ENCODE results near the gene NWD2.

NWD2 gene

DNA sequence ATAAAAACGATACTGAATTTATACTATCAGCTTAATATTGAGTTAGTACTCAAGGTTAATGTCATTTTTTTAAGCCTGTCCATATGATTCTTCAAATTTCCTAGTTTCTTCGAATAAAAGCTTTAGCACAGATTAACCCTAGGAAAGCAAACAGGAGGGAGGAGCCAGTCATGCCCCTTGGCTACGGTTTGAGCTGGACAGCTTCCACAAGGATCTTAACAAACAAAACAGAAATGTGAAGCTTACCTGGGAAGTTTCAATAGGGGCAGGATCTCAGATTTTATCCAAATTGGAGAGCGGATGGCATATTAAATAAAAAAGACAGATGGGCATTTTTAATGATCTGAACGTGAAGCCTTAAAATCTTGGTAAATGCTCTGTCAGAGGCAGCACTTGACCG is 2.3 kb downstream of the NWD2 start:
- no peak for TF ChIP-seq EZH2phosphoT487 (IDR thresholded peaks at IDR 0.05; ENCODE audit: borderline replicate concordance)
- TF ChIP-seq, protein P1, sequence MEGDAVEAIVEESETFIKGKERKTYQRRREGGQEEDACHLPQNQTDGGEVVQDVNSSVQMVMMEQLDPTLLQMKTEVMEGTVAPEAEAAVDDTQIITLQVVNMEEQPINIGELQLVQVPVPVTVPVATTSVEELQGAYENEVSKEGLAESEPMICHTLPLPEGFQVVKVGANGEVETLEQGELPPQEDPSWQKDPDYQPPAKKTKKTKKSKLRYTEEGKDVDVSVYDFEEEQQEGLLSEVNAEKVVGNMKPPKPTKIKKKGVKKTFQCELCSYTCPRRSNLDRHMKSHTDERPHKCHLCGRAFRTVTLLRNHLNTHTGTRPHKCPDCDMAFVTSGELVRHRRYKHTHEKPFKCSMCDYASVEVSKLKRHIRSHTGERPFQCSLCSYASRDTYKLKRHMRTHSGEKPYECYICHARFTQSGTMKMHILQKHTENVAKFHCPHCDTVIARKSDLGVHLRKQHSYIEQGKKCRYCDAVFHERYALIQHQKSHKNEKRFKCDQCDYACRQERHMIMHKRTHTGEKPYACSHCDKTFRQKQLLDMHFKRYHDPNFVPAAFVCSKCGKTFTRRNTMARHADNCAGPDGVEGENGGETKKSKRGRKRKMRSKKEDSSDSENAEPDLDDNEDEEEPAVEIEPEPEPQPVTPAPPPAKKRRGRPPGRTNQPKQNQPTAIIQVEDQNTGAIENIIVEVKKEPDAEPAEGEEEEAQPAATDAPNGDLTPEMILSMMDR (conservative IDR thresholded peaks at IDR 0.05; ENCODE audit: low read length): no peak
- Histone ChIP-seq H3K27me3 (ENCODE audit: insufficient read depth, low read length, poor library complexity, severe bottlenecking) (no peaks in the 10 kb centered on the region), H2AFZ (ENCODE audit: low read length) (no peak overlapping the region), H3K36me3 (ENCODE audit: insufficient read depth, low read length) (no peaks in the 10 kb centered on the region), H3F3A (ENCODE audit: low read depth) (no peaks in the 10 kb centered on the region), H4K20me1 (ENCODE audit: insufficient read depth, low read length, poor library complexity, severe bottlenecking) (no peaks in the 10 kb centered on the region), H3K79me2 (ENCODE audit: insufficient read depth, low read length) (no peaks in the 10 kb centered on the region), H3K4me1 (ENCODE audit: insufficient read depth, low read length, poor library complexity, severe bottlenecking) (no peaks in the 10 kb centered on the region), H3K9me3 (ENCODE audit: insufficient read depth, low read depth, low read length) (no peaks in the 10 kb centered on the region), H3K9ac (ENCODE audit: low read depth, low read length, poor library complexity, severe bottlenecking) (no peak overlapping the region), H3K4me2 (ENCODE audit: low read depth, low read length, poor library complexity, severe bottlenecking) (no peak overlapping the region), H3K4me3 (ENCODE audit: low read length, poor library complexity, severe bottlenecking) (no peak overlapping the region), H3K9me2 (replicated peaks; ENCODE audit: low read depth, low read length) (no peaks in the 10 kb centered on the region)

- Histone ChIP-seq H3K27me3 (ENCODE audit: insufficient read depth, low read length, poor library complexity, severe bottlenecking) (no peaks in the 10 kb centered on the region), H3K9me2 (replicated peaks; ENCODE audit: low read depth, low read length) (no peaks in the 10 kb centered on the region), H3K4me2 (ENCODE audit: low read depth, low read length, poor library complexity, severe bottlenecking) (no peak overlapping the region), H3K4me1 (ENCODE audit: insufficient read depth, low read length, poor library complexity, severe bottlenecking) (no peaks in the 10 kb centered on the region), H3K79me2 (ENCODE audit: insufficient read depth, low read length) (no peaks in the 10 kb centered on the region), H3K4me3 (ENCODE audit: low read length, poor library complexity, severe bottlenecking) (no peak overlapping the region), H4K20me1 (ENCODE audit: insufficient read depth, low read length, poor library complexity, severe bottlenecking) (no peaks in the 10 kb centered on the region), H3K36me3 (ENCODE audit: insufficient read depth, low read length) (no peaks in the 10 kb centered on the region), H3K9ac (ENCODE audit: low read depth, low read length, poor library complexity, severe bottlenecking) (no peak overlapping the region), H2AFZ (ENCODE audit: low read length) (no peak overlapping the region), H3K9me3 (ENCODE audit: insufficient read depth, low read depth, low read length) (no peaks in the 10 kb centered on the region), H3F3A (ENCODE audit: low read depth) (no peaks in the 10 kb centered on the region)
- TF ChIP-seq, protein P1 (conservative IDR thresholded peaks at IDR 0.05; ENCODE audit: low read length): no peak
- no peak for TF ChIP-seq EZH2phosphoT487 (IDR thresholded peaks at IDR 0.05; ENCODE audit: borderline replicate concordance)
Observed at GRCh38 chr4:37258221-37258620, 13.7 kb downstream of the NWD2 start.

DNA sequence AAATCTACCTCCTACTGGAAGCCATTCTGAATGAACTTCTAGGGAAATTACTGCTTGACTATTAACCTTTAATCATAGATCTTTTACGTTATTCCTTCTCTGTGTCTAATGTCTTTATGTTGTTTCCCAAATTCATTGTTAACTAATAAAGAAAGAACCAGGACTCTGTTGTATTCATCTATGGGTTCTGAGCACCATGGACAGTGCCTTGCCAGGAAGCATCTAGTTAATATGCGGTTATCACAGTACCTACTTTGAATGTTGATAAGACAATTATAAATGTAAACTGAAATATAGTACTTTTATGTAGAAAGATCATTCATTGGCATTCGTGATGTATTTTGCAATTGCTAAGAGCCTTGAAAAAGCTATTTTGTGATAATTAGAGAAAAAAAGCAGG is 23.8 kb downstream of the NWD2 start:
- Histone ChIP-seq H3K4me3 (ENCODE audit: low read length, poor library complexity, severe bottlenecking) (no peak overlapping the region), H3K27me3 (ENCODE audit: insufficient read depth, low read length, poor library complexity, severe bottlenecking) (no peaks in the 10 kb centered on the region), H4K20me1 (ENCODE audit: insufficient read depth, low read length, poor library complexity, severe bottlenecking) (no peaks in the 10 kb centered on the region), H3K36me3 (ENCODE audit: insufficient read depth, low read length) (no peaks in the 10 kb centered on the region), H3K9me2 (replicated peaks; ENCODE audit: low read depth, low read length) (no peaks in the 10 kb centered on the region), H3K9ac (ENCODE audit: low read depth, low read length, poor library complexity, severe bottlenecking) (no peak overlapping the region), H2AFZ (ENCODE audit: low read length) (no peak overlapping the region), H3K9me3 (ENCODE audit: insufficient read depth, low read depth, low read length) (no peaks in the 10 kb centered on the region), H3K4me1 (ENCODE audit: insufficient read depth, low read length, poor library complexity, severe bottlenecking) (no peaks in the 10 kb centered on the region), H3F3A (ENCODE audit: low read depth) (no peaks in the 10 kb centered on the region), H3K79me2 (ENCODE audit: insufficient read depth, low read length) (no peaks in the 10 kb centered on the region), H3K4me2 (ENCODE audit: low read depth, low read length, poor library complexity, severe bottlenecking) (no peak overlapping the region)
- TF ChIP-seq EZH2phosphoT487 (IDR thresholded peaks at IDR 0.05; ENCODE audit: borderline replicate concordance): no peak
- TF ChIP-seq, protein P1 (conservative IDR thresholded peaks at IDR 0.05; ENCODE audit: low read length): no peak
